Sciatic nerve (tissue), 1 donor: ENCODE data around the gene METTL5. TPM values are rescaled to one million over a fixed set of nuclear protein-coding genes. Genes with fewer than 3 reads are reported as not detected.

ENCODE experiments used
- total RNA-seq: library from RNA; stranded (reverse); fragmentation: NEBNext Ultra II Directional; extraction: Animal tissue kit (Norgen Biotek cat#: 25700); gene quantifications from one replicate; pipeline ENCODE4 v1.2.1, GENCODE V29; 2021
- donor health status: DM: no; HTN: no; CAD: no.

The METTL5 gene
- total RNA-seq, 1 donor from 2014 or later: 43.1 TPM

Other genes with a start within 250 kb of the METTL5 start
- gene PPIG, start 240.6 kb downstream of the METTL5 start, total RNA-seq: 76.5 TPM
- 0.40 TPM for gene CFAP210, start 130.5 kb downstream of the METTL5 start, total RNA-seq
- 8.5 TPM for gene PHOSPHO2, start 130.4 kb downstream of the METTL5 start, total RNA-seq
- gene KLHL23, start 91.1 kb downstream of the METTL5 start, total RNA-seq: 8.7 TPM
- gene SSB, start 26.0 kb downstream of the METTL5 start, total RNA-seq: 74.6 TPM
- 80.3 TPM for gene UBR3, start 2.5 kb upstream of the METTL5 start, total RNA-seq